Muscle of arm (tissue), 12 donors: ENCODE measurements around the gene ATG7. TPM values are rescaled to one million over a fixed set of nuclear protein-coding genes. Genes with fewer than 3 reads are reported as not detected.
"Not testable (repeated sequence)": the region's sequence is repeated elsewhere in the genome, so short reads cannot be mapped to it uniquely, and the experiment has no call there.

ENCODE experiments used
- DNase-seq: peaks from one replicate; pipeline ENCODE4 v3.0.0-alpha.2; 2013
- polyA plus RNA-seq, 12 donors: library from polyadenylated mRNA; unstranded; fragments of 120-200 nt; gene quantifications; one replicate each; pipeline ENCODE4 v1.2.1, GENCODE V29; 2013; ENCODE audit not compliant: insufficient read length in 12 of 12

ATG7 gene
- polyA plus RNA-seq, 12 donors = 11.9 to 18.8 (median 15.3) TPM; not detected in 1

GRCh38 chr3:11424277-11424676 lies 152.1 kb downstream of the ATG7 start:
- DNase-seq = no peak

- DNase-seq = no peak
Observed at GRCh38 chr3:11430207-11430606, 158.0 kb downstream of the ATG7 start.

GRCh38 chr3:11430624-11431023 lies 158.4 kb downstream of the ATG7 start:
- no peak for DNase-seq

GRCh38 chr3:11431319-11431718 lies 159.1 kb downstream of the ATG7 start:
- DNase-seq = no peak

GRCh38 chr3:11434017-11434526 lies 161.9 kb downstream of the ATG7 start:
- peak; percentile 89 for DNase-seq

GRCh38 chr3:11434563-11435096 lies 162.4 kb downstream of the ATG7 start:
- peak; percentile 67 for DNase-seq

- no peak for DNase-seq
Observed at GRCh38 chr3:11435440-11436165, 163.4 kb downstream of the ATG7 start.

GRCh38 chr3:11436775-11437174 lies 164.6 kb downstream of the ATG7 start:
- no peak for DNase-seq

GRCh38 chr3:11437506-11437905 lies 165.3 kb downstream of the ATG7 start:
- no peak for DNase-seq

GRCh38 chr3:11438646-11439045 lies 166.4 kb downstream of the ATG7 start:
- DNase-seq = no peak

GRCh38 chr3:11441346-11441745 lies 169.1 kb downstream of the ATG7 start:
- DNase-seq = not testable (repeated sequence)

- no peak for DNase-seq
Observed at GRCh38 chr3:11444404-11444803, 172.2 kb downstream of the ATG7 start.

GRCh38 chr3:11445193-11445592 lies 173.0 kb downstream of the ATG7 start:
- DNase-seq = not testable (repeated sequence)

- DNase-seq = peak; percentile 81
Observed at GRCh38 chr3:11445883-11446282, 173.7 kb downstream of the ATG7 start.

- DNase-seq = no peak
Observed at GRCh38 chr3:11447584-11448200, 175.5 kb downstream of the ATG7 start.

GRCh38 chr3:11450015-11450414 lies 177.8 kb downstream of the ATG7 start:
- DNase-seq = no peak

- DNase-seq = no peak
Observed at GRCh38 chr3:11452312-11452711, 180.1 kb downstream of the ATG7 start.

GRCh38 chr3:11452885-11453847 lies 181.0 kb downstream of the ATG7 start:
- DNase-seq = peak; percentile 82

- DNase-seq = no peak
Observed at GRCh38 chr3:11455956-11456355, 183.8 kb downstream of the ATG7 start.

- DNase-seq = no peak
Observed at GRCh38 chr3:11457135-11457534, 184.9 kb downstream of the ATG7 start.

GRCh38 chr3:11459186-11459824 lies 187.1 kb downstream of the ATG7 start:
- peak; percentile 46 for DNase-seq
